Naive thymus-derived CD4-positive, alpha-beta T cell (primary cell): Measurements from ENCODE around the gene SLC7A5. TPM values are rescaled to one million over a fixed set of nuclear protein-coding genes. Genes with fewer than 3 reads are reported as not detected.
A peak's percentile ranks its signal among the peaks of the same experiment; 100 is the strongest.
"Not testable (repeated sequence)": the region's sequence is repeated elsewhere in the genome, so short reads cannot be mapped to it uniquely, and the experiment has no call there.

Source experiments
- ATAC-seq: fragments of 150-1000 bp; cut with Tn5 transposase; 2 replicates; pipeline ENCODE4 v1.10.0; 2021; ENCODE audit warnings: mild to moderate bottlenecking, moderate library complexity
- CTCF ChIA-PET: fragments of 350-600 bp; sonication (Branson Sonifier 250); formaldehyde crosslinking; loops from one replicate; lab custom pipeline; 2021; ENCODE audit warnings: antibody characterized with exemption; lab: Charles Lee
- POLR2A ChIA-PET: fragments of 350-600 bp; sonication (Branson Sonifier 250); formaldehyde crosslinking; loops from one replicate; lab custom pipeline; 2021; ENCODE audit warnings: antibody characterized with exemption, inconsistent platforms; lab: Charles Lee
- DNase-seq, 9 donors: peaks; one replicate each; pipeline versions ENCODE4 v3.0.0 to v3.0.0-alpha.2; 2020 to 2022; ENCODE audit warnings: mixed read lengths in 1 of 9
- H3K27ac ChIP-seq: one replicate; pipeline ENCODE4 v1.7.0; 2013; ENCODE audit warnings: mild to moderate bottlenecking, low read depth, low read length, moderate library complexity
- H3K27me3 ChIP-seq, 2 donors: one replicate each; pipeline ENCODE4 v1.7.0; 2013; ENCODE audit warnings: low read length in 2 of 2, mild to moderate bottlenecking in 2 of 2, moderate library complexity in 2 of 2; ENCODE audit not compliant: control insufficient read depth in 2 of 2, insufficient read depth in 2 of 2
- H3K36me3 ChIP-seq, 3 experiments: 1 replicate in 2 of 3; 2 replicates in 1 of 3; pipeline ENCODE4 v1.7.0; 2013; ENCODE audit warnings: low read length in 3 of 3, mild to moderate bottlenecking in 3 of 3, moderate library complexity in 1 of 3; ENCODE audit not compliant: insufficient read depth in 3 of 3, control insufficient read depth in 2 of 3
- H3K4me1 ChIP-seq, 2 donors: one replicate each; pipeline ENCODE4 v1.7.0; 2013; ENCODE audit warnings: low read length in 2 of 2, mild to moderate bottlenecking in 2 of 2, moderate library complexity in 1 of 2; ENCODE audit not compliant: control insufficient read depth in 2 of 2, insufficient read depth in 2 of 2
- H3K4me3 ChIP-seq: 2 replicates; pipeline ENCODE4 v1.7.0; 2013; ENCODE audit warnings: mild to moderate bottlenecking, low read length
- H3K9me3 ChIP-seq, 3 experiments: 1 replicate in 2 of 3; 2 replicates in 1 of 3; pipeline ENCODE4 v1.7.0; 2013; ENCODE audit warnings: low read length in 3 of 3; ENCODE audit not compliant: control insufficient read depth in 2 of 3
- H3K27ac Mint-ChIP-seq, 9 donors: one replicate each; pipeline ENCODE4 v1.8.0; 2020 to 2022; ENCODE audit warnings: mixed read lengths in 9 of 9, mild to moderate bottlenecking in 8 of 9, moderate library complexity in 5 of 9, inconsistent platforms in 2 of 9
- H3K27me3 Mint-ChIP-seq, 5 donors: one replicate each; pipeline ENCODE4 v1.8.0; 2021 to 2022; ENCODE audit warnings: mixed read lengths in 5 of 5, mild to moderate bottlenecking in 1 of 5
- H3K36me3 Mint-ChIP-seq, 5 donors: one replicate each; pipeline ENCODE4 v1.8.0; 2020 to 2022; ENCODE audit warnings: mixed read lengths in 5 of 5, mild to moderate bottlenecking in 3 of 5, inconsistent platforms in 1 of 5
- H3K4me1 Mint-ChIP-seq, 7 donors: one replicate each; pipeline ENCODE4 v1.8.0; 2020 to 2022; ENCODE audit warnings: mixed read lengths in 7 of 7, mild to moderate bottlenecking in 3 of 7, inconsistent platforms in 1 of 7
- H3K4me3 Mint-ChIP-seq, 10 donors: one replicate each; pipeline ENCODE4 v1.8.0; 2020 to 2022; ENCODE audit warnings: mild to moderate bottlenecking in 10 of 10, mixed read lengths in 10 of 10, moderate library complexity in 6 of 10, inconsistent platforms in 2 of 10
- H3K9me3 Mint-ChIP-seq, 11 donors: one replicate each; pipeline ENCODE4 v1.8.0; 2020 to 2022; ENCODE audit warnings: mixed read lengths in 11 of 11, mild to moderate bottlenecking in 4 of 11, inconsistent platforms in 1 of 11, moderate library complexity in 1 of 11
- intact Hi-C, 2 donors: fragments of 100-400 bp; cut with micrococcal nuclease; formaldehyde crosslinking; loops; one replicate each; pipeline ENCODE4 v1.15.1; 2023
- polyA plus RNA-seq, 2 donors: library from polyadenylated mRNA; unstranded; fragments of 300-500 nt; fragmentation: Illumina TruSeq; gene quantifications; one replicate each; pipeline ENCODE4 v1.2.3, GENCODE V29; 2021
- total RNA-seq, 6 experiments: library from RNA in 5 of 6; stranded (reverse) in 5 of 6; gene quantifications; 1 replicate in 5 of 6; 2 replicates in 1 of 6; pipeline ENCODE4 v1.2.3 and lab custom pipeline; 2021 to 2026

Gene SLC7A5
- total and polyA plus RNA-seq, 7 experiments from 2014 or later = 3.3 to 113 (median 7.0) TPM

- H3K9me3 Mint-ChIP-seq = no peaks in the 10 kb centered on the region
- ChIA-PET CTCF (interaction anchor here (1.2 kb wide), 1 partner anchor 17 kb away, joined by 3 read pairs; no protein-coding TSS in a partner anchor), POLR2A (interaction anchor here (1.1 kb wide), 1 partner anchor 17 kb away, joined by 3 read pairs; no protein-coding TSS in a partner anchor)
- ATAC-seq = no peak
- no peaks in the 10 kb centered on the region for H3K4me1 Mint-ChIP-seq
- H3K36me3 ChIP-seq = no peaks in the 10 kb centered on the region
- peaks cover 0 to 2% (median 0%) of the 10 kb centered on the region in 5 donors for H3K27me3 Mint-ChIP-seq
- no peak overlapping the region for H3K4me3 ChIP-seq
- no peaks in the 10 kb centered on the region for H3K36me3 Mint-ChIP-seq
- no peaks in the 10 kb centered on the region for H3K4me1 ChIP-seq
- no peak overlapping the region for H3K27ac ChIP-seq
- no peak overlapping the region for H3K4me3 Mint-ChIP-seq
- H3K27ac Mint-ChIP-seq = no peak overlapping the region
- no peaks in the 10 kb centered on the region for H3K27me3 ChIP-seq
- intact Hi-C loops = no loop called here
- H3K9me3 ChIP-seq = no peaks in the 10 kb centered on the region
- DNase-seq = no peak
Observed at GRCh38 chr16:87789437-87790291, 79.6 kb downstream of the SLC7A5 start.

- H3K9me3 ChIP-seq, H3K27ac Mint-ChIP-seq, ATAC-seq, H3K27ac ChIP-seq, H3K4me3 Mint-ChIP-seq, intact Hi-C loops, POLR2A ChIA-PET, H3K27me3 Mint-ChIP-seq, H3K36me3 ChIP-seq, H3K9me3 Mint-ChIP-seq, H3K27me3 ChIP-seq, H3K36me3 Mint-ChIP-seq, H3K4me1 Mint-ChIP-seq, H3K4me3 ChIP-seq, DNase-seq, H3K4me1 ChIP-seq: not testable (repeated sequence)
- CTCF ChIA-PET = interaction anchor here (0.6 to 1.2 kb wide), 2 partner anchors 12 to 18 kb away, joined by 3 read pairs; no protein-coding TSS in a partner anchor
Observed at GRCh38 chr16:87788730-87789436, 80.4 kb downstream of the SLC7A5 start.

GRCh38 chr16:87787451-87788091 is 81.7 kb downstream of the SLC7A5 start:
- H3K4me1 ChIP-seq, ATAC-seq, H3K4me3 ChIP-seq, H3K27ac ChIP-seq, H3K27ac Mint-ChIP-seq, H3K27me3 ChIP-seq, H3K36me3 Mint-ChIP-seq, intact Hi-C loops, H3K9me3 ChIP-seq, CTCF ChIA-PET, H3K4me1 Mint-ChIP-seq, DNase-seq, H3K27me3 Mint-ChIP-seq, H3K4me3 Mint-ChIP-seq, H3K9me3 Mint-ChIP-seq, POLR2A ChIA-PET, H3K36me3 ChIP-seq: not testable (repeated sequence)

DNA sequence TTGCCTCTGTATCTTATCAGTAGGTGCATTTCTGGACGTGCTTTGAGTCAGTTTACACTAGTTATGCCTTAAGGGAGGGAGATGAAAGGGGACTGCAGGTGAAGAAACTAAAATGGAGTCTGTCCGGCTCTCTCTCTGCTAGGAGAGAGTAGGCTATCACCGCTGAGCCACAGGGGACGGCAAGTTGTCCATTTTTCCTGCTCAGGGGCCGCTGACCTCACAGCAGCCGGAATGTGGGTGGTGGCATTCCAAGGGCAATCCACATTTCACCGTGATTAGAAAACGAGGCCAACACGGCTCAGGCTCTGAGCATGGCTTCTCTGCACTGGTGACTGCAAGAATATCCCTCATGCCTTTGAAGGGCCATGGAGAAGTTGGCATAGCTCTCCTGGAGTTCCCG is 84.5 kb downstream of the SLC7A5 start:
- Histone ChIP-seq H3K36me3 (no peaks in the 10 kb centered on the region), H3K4me3 (no peak overlapping the region), H3K27me3 (no peaks in the 10 kb centered on the region), H3K27ac (no peak overlapping the region), H3K9me3 (no peaks in the 10 kb centered on the region), H3K4me1 (peaks cover 8 to 17% of the 10 kb centered on the region in 2 donors)
- no peak overlapping the region for H3K27ac Mint-ChIP-seq
- H3K4me3 Mint-ChIP-seq = no peak overlapping the region
- DNase-seq (no peak), ATAC-seq (no peak)
- H3K9me3 Mint-ChIP-seq = peaks cover 0 to 17% (median 3%) of the 10 kb centered on the region in 11 donors
- H3K27me3 Mint-ChIP-seq = no peaks in the 10 kb centered on the region
- ChIA-PET CTCF (interaction anchor here (0.6 kb wide), 1 partner anchor 61 kb away, joined by 3 read pairs; no protein-coding TSS in a partner anchor), POLR2A (no interaction called here)
- H3K36me3 Mint-ChIP-seq = peaks cover 0 to 9% (median 0%) of the 10 kb centered on the region in 5 donors
- peaks cover 12 to 25% (median 20%) of the 10 kb centered on the region in 7 donors for H3K4me1 Mint-ChIP-seq
- intact Hi-C loops = no loop called here

DNA sequence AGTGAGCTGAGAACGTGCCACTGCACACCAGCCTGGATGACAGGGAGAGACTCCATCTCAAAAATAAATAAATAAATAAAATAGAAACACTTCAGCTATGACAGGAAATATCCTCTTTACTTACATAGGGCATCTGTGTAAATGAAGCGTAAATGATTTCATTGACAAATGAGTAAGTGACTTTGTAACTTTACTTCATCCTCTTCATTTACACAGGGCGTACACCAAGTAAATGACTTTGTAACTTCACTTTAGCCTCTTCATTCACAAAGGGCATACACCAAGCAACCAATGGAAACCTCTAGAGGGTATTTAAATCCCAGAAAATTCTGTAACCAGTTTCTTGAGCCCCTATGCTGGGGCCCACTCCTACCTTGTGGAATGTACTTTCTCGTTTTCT is 87.3 kb downstream of the SLC7A5 start:
- H3K4me3 ChIP-seq = no peak overlapping the region
- peaks cover 12 to 51% (median 38%) of the 10 kb centered on the region in 7 donors for H3K4me1 Mint-ChIP-seq
- ChIA-PET POLR2A (interaction anchor here (0.9 to 4.2 kb wide), 5 partner anchors 17 to 169 kb away, joined by 3 to 52 read pairs (median 15); partner anchors contain the start of genes BANP, KLHDC4 and SLC7A5), CTCF (interaction anchor here (1.6 to 4.2 kb wide), 4 partner anchors 16 to 93 kb away, joined by 6 to 138 read pairs (median 40); partner anchors contain the start of genes KLHDC4 and SLC7A5)
- no peak overlapping the region for H3K27ac ChIP-seq
- DNase-seq = no peak
- H3K27ac Mint-ChIP-seq = no peak overlapping the region
- ATAC-seq = no peak
- no peaks in the 10 kb centered on the region for H3K27me3 ChIP-seq
- H3K36me3 Mint-ChIP-seq = peaks cover 0 to 9% (median 0%) of the 10 kb centered on the region in 5 donors
- H3K27me3 Mint-ChIP-seq = no peaks in the 10 kb centered on the region
- peaks cover 0 to 17% (median 3%) of the 10 kb centered on the region in 11 donors for H3K9me3 Mint-ChIP-seq
- H3K9me3 ChIP-seq = no peaks in the 10 kb centered on the region
- peaks cover 17 to 33% of the 10 kb centered on the region in 2 donors for H3K4me1 ChIP-seq
- H3K4me3 Mint-ChIP-seq = peak overlapping the region in 1 of 10 donors; percentile 35
- no peaks in the 10 kb centered on the region for H3K36me3 ChIP-seq
- intact Hi-C loops = no loop called here

- no peak overlapping the region for H3K4me3 ChIP-seq
- DNase-seq (peak in 5 of 9 donors; percentile 14 to 77 (median 25)), ATAC-seq (no peak)
- intact Hi-C loops = no loop called here
- peaks cover 0 to 9% (median 0%) of the 10 kb centered on the region in 5 donors for H3K36me3 Mint-ChIP-seq
- peaks cover 17 to 33% of the 10 kb centered on the region in 2 donors for H3K4me1 ChIP-seq
- H3K4me1 Mint-ChIP-seq = peaks cover 12 to 54% (median 38%) of the 10 kb centered on the region in 7 donors
- H3K9me3 Mint-ChIP-seq = peaks cover 0 to 17% (median 3%) of the 10 kb centered on the region in 11 donors
- H3K36me3 ChIP-seq = no peaks in the 10 kb centered on the region
- H3K27me3 ChIP-seq = no peaks in the 10 kb centered on the region
- H3K27ac Mint-ChIP-seq = peak overlapping the region; percentile 63 to 96 (median 87)
- peak overlapping the region; percentile 29 to 83 (median 62) for H3K4me3 Mint-ChIP-seq
- POLR2A ChIA-PET = interaction anchor here (2.1 to 4.2 kb wide), 4 partner anchors 15 to 89 kb away, joined by 6 to 52 read pairs (median 19); partner anchors contain the start of genes KLHDC4 and SLC7A5
- CTCF ChIA-PET = interaction anchor here (0.6 to 4.2 kb wide), 10 partner anchors 11 to 134 kb away, joined by 4 to 138 read pairs (median 20); partner anchors contain the start of genes KLHDC4 and SLC7A5
- H3K27me3 Mint-ChIP-seq = no peaks in the 10 kb centered on the region
- no peaks in the 10 kb centered on the region for H3K9me3 ChIP-seq
- H3K27ac ChIP-seq = peak overlapping the region; percentile 39
Observed at GRCh38 chr16:87780385-87780989, 88.8 kb downstream of the SLC7A5 start.
